BJ (cell line): ENCODE results near the gene B3GNT9. TPM values are rescaled to one million over a fixed set of nuclear protein-coding genes. Genes with fewer than 3 reads are reported as not detected.

Experiments
- CTCF ChIA-PET: fragments of 350-600 bp; formaldehyde crosslinking; extraction: SDS; loops from one replicate; lab custom pipeline; 2021; ENCODE audit warnings: antibody characterized with exemption, inconsistent platforms; lab: Yijun Ruan, JAX
- POLR2A ChIA-PET: fragments of 300-600 bp; sonication (Branson Sonifier 250); formaldehyde crosslinking; extraction: SDS; loops from one replicate; lab custom pipeline; 2021; ENCODE audit warnings: antibody characterized with exemption; lab: Charles Lee
- DNase-seq: peaks from one replicate; pipeline ENCODE4 v3.0.0-alpha.2; 2011; ENCODE audit warnings: low read depth
- H3K27me3 ChIP-seq: 2 replicates; pipeline ENCODE4 v1.6.0; 2011; ENCODE audit warnings: low read length; ENCODE audit not compliant: control insufficient read depth, insufficient read depth
- H3K36me3 ChIP-seq: 2 replicates; pipeline ENCODE4 v1.5.1; 2011; ENCODE audit warnings: low read length; ENCODE audit not compliant: control insufficient read depth, insufficient read depth
- H3K4me3 ChIP-seq: 2 replicates; pipeline ENCODE4 v1.5.1; 2011; ENCODE audit warnings: low read depth, mild to moderate bottlenecking, control low read depth, low read length
- CTCF ChIP-seq: IDR thresholded peaks from 2 replicates; pipeline ENCODE4 v1.5.1; 2011; ENCODE audit warnings: low read depth, mild to moderate bottlenecking, control low read depth, inconsistent platforms, low read length, moderate library complexity; ENCODE audit not compliant: insufficient read depth
- polyA plus RNA-seq: library from polyadenylated mRNA; depleted of rRNA; stranded (reverse); fragments of >200 nt; gene quantifications from 2 replicates; pipeline ENCODE4 v1.2.3, GENCODE V29; 2011

The B3GNT9 gene
- polyA plus RNA-seq, 1 experiment, result 34.9 TPM

- peaks cover 16% of the 10 kb centered on the region for H3K27me3 ChIP-seq
- no peak for TF ChIP-seq CTCF
- POLR2A ChIA-PET, result no interaction called here
- H3K36me3 ChIP-seq, result no peaks in the 10 kb centered on the region
- CTCF ChIA-PET, result interaction anchor here (0.7 to 5.1 kb wide), 5 partner anchors 10 to 71 kb away, joined by 3 to 34 read pairs (median 4); partner anchors contain the start of genes FBXL8 and TRADD
- no peak overlapping the region for H3K4me3 ChIP-seq
- no peak for DNase-seq
Observed at GRCh38 chr16:67169011-67169451, 18.2 kb upstream of the B3GNT9 start.

- no peaks in the 10 kb centered on the region for H3K36me3 ChIP-seq
- TF ChIP-seq CTCF, result no peak
- no peak for DNase-seq
- POLR2A ChIA-PET, result no interaction called here
- CTCF ChIA-PET, result interaction anchor here (1.0 to 5.1 kb wide), 3 partner anchors 13 to 192 kb away, joined by 3 to 34 read pairs (median 8); no protein-coding TSS in a partner anchor
- H3K4me3 ChIP-seq, result no peak overlapping the region
- H3K27me3 ChIP-seq, result peaks cover 18% of the 10 kb centered on the region
Observed at GRCh38 chr16:67167588-67167987, 16.8 kb upstream of the B3GNT9 start.

- H3K36me3 ChIP-seq, result no peaks in the 10 kb centered on the region
- H3K4me3 ChIP-seq, result no peak overlapping the region
- CTCF ChIA-PET, result interaction anchor here (1.0 to 5.1 kb wide), 2 partner anchors 12 to 208 kb away, joined by 3 to 34 read pairs; no protein-coding TSS in a partner anchor
- no peak for TF ChIP-seq CTCF
- POLR2A ChIA-PET, result no interaction called here
- DNase-seq, result no peak
- peaks cover 18% of the 10 kb centered on the region for H3K27me3 ChIP-seq
Observed at GRCh38 chr16:67166598-67167168, 15.9 kb upstream of the B3GNT9 start.

- ChIA-PET POLR2A (no interaction called here), CTCF (interaction anchor here (1.0 to 7.1 kb wide), 4 partner anchors 9 to 207 kb away, joined by 3 to 36 read pairs (median 4); no protein-coding TSS in a partner anchor)
- TF ChIP-seq CTCF, result no peak
- Histone ChIP-seq H3K4me3 (no peak overlapping the region), H3K27me3 (peaks cover 18% of the 10 kb centered on the region), H3K36me3 (no peaks in the 10 kb centered on the region)
- DNase-seq, result no peak
Observed at GRCh38 chr16:67166110-67166547, 15.3 kb upstream of the B3GNT9 start.

DNA sequence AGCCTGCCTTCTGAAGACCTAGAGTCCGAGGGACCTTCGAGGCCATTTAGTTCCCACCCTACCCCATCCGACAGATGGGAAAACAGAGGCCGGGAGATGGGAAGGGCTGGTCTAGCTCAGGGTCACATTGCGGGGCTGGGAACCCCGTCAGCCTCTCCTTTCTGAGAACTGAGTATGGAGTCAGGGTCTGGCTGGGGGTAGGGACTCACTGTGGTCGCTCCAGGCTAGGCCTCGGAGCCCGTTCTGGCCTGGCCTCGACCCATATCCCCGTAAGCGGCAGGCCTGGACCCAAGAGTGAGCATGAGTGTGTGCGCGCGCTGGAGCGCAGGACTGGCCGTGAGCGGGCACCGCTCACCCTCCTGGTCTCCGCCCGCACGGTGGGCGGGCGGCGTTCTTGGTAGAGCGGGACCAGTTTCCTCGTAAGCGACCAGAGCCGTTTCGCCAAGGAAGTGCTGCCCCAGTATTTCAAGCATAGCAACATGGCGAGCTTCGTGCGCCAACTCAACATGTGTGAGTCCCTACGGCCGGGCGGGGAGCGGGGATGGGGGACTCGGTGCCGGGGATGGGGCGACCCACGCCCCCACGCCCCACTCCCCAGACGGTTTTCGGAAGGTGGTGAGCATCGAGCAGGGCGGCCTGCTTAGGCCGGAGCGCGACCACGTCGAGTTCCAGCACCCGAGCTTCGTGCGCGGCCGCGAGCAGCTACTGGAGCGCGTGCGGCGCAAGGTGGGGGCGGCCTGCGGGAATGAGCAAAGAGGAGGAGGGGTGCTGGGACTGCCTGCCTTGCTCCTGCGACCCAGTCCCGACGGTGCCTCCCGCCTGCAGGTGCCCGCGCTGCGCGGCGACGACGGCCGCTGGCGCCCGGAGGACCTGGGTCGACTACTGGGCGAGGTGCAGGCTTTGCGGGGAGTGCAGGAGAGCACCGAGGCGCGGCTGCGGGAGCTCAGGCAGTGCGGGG is 14.6 kb upstream of the B3GNT9 start:
- H3K36me3 ChIP-seq, result no peaks in the 10 kb centered on the region
- no peak for TF ChIP-seq CTCF
- peaks cover 18% of the 10 kb centered on the region for H3K27me3 ChIP-seq
- ChIA-PET POLR2A (no interaction called here), CTCF (interaction anchor here (1.0 to 7.1 kb wide), 4 partner anchors 10 to 207 kb away, joined by 3 to 36 read pairs (median 4); no protein-coding TSS in a partner anchor)
- no peak for DNase-seq
- H3K4me3 ChIP-seq, result no peak overlapping the region
